SU-DHL-6 (cell line): ENCODE measurements around the gene FSTL1.

Experiments used
- EZH2phosphoT487 ChIP-seq: fragments of 200-600 bp; sonication (generic), shearing (Covaris generic); conservative IDR thresholded peaks from 2 replicates; pipeline ENCODE4 v1.6.1; 2018; ENCODE audit warnings: mild to moderate bottlenecking, antibody characterized with exemption, low read length, moderate library complexity, mixed read lengths
- TF ChIP-seq, protein P1 (sequence below): fragments of 200-600 bp; sonication (generic); IDR thresholded peaks from one replicate; pipeline ENCODE4 v1.5.1; 2017; ENCODE audit warnings: antibody characterized with exemption, mild to moderate bottlenecking, low read length, moderate library complexity; ENCODE audit not compliant: insufficient read depth, poor library complexity, severe bottlenecking

DNA sequence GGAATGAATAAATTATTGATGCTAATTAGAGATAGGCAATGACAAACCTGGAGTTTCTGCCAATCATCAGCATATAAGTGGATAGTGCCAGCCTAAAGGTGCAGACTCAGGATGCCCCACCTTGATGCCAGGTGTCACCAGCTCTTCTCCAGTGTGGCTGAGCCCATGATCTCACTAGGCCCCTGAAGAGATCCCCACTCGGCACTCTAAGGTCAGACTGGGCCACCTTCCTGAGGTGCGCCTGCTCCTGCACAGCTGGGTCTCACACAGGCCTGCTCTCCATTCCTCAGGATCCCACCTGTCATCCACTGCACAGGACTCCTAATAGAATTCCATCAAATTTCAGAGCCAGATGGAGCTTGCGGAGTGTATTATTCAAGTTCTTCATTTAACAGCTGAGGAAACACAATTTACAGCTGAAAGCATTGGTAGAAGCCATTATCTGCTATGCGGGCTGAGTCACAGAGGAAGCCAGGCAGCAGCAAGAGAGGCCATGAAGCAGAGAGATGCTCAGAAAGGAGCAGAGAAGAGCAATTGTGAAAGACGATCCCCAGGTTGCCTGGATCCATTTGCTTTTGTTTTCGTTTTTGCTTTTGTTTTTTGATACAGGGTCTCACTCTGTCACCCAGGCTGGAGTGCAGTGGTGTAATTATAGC, 25.1 kb upstream of the FSTL1 start:
- no peak for TF ChIP-seq EZH2phosphoT487
- TF ChIP-seq, protein P1, sequence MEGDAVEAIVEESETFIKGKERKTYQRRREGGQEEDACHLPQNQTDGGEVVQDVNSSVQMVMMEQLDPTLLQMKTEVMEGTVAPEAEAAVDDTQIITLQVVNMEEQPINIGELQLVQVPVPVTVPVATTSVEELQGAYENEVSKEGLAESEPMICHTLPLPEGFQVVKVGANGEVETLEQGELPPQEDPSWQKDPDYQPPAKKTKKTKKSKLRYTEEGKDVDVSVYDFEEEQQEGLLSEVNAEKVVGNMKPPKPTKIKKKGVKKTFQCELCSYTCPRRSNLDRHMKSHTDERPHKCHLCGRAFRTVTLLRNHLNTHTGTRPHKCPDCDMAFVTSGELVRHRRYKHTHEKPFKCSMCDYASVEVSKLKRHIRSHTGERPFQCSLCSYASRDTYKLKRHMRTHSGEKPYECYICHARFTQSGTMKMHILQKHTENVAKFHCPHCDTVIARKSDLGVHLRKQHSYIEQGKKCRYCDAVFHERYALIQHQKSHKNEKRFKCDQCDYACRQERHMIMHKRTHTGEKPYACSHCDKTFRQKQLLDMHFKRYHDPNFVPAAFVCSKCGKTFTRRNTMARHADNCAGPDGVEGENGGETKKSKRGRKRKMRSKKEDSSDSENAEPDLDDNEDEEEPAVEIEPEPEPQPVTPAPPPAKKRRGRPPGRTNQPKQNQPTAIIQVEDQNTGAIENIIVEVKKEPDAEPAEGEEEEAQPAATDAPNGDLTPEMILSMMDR = no peak
